ENCODE measurements around the gene ABCA7.

ABCA7 gene

GRCh38 chr19:1010586-1011510 lies 29.1 kb upstream of the ABCA7 start:
- H3K27ac ChIP-seq: no peak overlapping the region
- TF ChIP-seq ZFX (IDR thresholded peaks at IDR 0.05): no peak

GRCh38 chr19:1011831-1012333 lies 28.0 kb upstream of the ABCA7 start:
- TF ChIP-seq CTCF (conservative IDR thresholded peaks at IDR 0.05) (no peak), ZFX (IDR thresholded peaks at IDR 0.05) (no peak)
- no peak overlapping the region for H3K27ac ChIP-seq

DNA sequence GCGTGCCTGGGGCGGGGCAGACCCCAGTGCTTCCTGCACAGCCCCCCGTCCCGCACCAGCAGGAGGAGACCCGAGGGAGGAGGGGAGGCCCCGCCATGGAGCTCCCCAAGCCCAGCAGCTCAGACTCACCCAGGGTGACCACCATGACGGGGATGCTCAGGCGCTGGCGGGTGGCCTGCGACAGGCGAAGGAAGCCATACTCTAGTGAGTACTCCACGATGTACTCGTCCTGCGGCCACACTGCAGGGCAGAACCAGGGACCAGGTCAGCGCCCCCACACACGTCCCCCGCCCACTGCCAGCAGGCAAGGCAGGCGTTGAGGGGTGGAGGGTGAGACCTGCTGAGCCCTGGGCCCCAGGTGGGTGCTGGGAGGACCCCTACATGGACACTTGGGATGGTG lies 27.6 kb upstream of the ABCA7 start:
- no peak overlapping the region for H3K27ac ChIP-seq
- TF ChIP-seq CTCF (conservative IDR thresholded peaks at IDR 0.05): no peak
- TF ChIP-seq ZFX (IDR thresholded peaks at IDR 0.05): no peak

DNA sequence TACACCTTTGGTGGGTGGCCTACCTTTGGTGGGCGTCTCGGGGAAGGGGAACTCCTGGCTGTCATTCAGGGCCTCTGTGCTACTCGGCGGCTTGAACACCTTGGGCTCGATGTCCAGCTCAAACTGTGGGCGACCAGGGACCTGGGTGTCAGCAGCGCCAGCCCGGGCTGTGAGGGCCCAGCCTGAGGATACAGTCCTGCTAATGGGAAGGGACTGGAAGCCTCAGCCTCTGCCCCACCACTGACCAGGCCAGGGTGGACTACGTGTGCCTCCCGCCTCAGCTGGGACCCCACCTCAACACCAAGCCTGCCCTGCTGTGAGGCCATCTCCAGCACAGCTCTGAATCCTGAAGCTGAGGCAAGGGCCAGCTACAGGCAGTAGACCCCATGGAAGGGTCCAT lies 26.7 kb upstream of the ABCA7 start:
- TF ChIP-seq ZFX (IDR thresholded peaks at IDR 0.05) (no peak), CTCF (conservative IDR thresholded peaks at IDR 0.05) (no peak)
- no peak overlapping the region for H3K27ac ChIP-seq

DNA sequence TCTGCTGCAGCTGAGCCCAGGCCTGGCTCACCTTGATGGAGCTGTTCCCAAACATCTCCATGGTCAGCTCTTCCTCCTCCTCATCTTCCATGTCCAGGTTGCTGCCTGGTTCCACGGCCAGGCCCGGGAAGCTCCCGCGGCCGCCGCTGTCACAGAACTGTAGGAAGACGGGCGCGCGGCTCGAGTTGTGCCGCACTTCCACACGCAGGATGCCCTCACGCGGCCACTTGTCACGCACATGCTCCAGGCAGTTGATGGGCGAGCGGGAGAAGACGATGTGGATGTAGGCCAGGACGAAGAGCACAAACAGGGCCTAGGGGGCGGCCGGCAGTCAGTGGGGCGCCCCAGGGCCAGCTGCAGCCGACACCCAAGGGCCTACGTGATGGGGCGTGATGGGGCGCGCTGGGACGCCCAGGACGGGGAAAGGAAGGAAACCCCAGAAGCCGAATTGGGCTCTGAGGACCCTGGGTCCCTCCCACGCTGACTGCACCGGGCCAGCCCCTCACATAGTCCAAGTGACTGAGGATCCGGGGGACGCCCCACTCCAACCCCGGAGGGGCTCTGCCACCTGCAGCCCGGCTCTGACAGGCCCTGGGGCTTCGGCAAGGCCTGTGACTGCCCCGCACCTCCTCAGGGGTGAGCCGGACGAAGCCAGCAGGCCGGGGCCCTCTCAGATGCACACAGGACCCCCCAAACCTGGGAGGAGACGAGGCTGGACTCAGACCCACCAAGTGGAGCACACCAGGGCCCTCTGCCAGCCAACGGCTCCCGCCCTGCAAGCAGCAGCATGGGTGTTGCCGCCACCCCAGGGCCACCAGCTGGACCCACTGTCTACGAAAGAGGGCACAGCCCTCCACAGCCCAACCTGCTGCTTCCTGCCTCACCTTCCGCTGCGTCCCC lies 25.5 kb upstream of the ABCA7 start:
- TF ChIP-seq ZFX (IDR thresholded peaks at IDR 0.05): no peak
- TF ChIP-seq CTCF (conservative IDR thresholded peaks at IDR 0.05): no peak
- H3K27ac ChIP-seq: no peak overlapping the region

DNA sequence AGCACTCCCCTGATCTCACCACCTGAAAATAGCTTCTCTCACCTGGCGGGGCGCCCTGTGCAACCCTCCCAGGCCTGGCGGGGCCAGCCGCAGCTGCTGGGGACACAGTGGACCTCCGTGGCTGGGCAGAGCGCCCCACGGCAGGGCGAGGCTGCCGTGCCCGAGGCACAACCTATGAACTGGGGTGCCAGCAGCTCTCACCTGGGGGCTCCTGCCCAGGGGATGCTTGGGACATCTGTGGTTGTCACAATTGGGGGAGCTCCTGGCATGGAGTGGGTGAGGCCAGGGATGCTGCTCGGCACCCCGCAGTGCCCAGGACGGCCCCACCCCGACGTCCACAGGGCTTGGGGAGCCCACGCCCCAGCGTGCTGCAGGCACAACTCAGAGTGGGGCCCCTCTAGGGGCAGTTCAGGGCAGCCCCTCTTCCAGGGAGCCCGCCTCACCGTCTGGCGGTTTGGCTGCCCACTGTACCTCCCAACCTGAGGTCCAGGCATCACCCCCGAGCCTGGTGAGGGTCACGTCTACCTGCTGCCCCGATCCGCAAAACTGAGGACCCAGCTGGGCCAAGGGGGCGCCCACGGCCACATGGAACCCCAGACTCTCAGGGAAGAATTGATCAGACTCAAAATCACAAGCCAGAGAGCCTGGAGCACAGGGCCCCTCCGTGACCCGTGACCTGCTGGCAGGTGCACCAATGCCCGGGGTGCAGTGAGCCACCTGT lies 24.7 kb upstream of the ABCA7 start:
- no peak overlapping the region for H3K27ac ChIP-seq
- no peak for TF ChIP-seq ZFX (IDR thresholded peaks at IDR 0.05)
- no peak for TF ChIP-seq CTCF (conservative IDR thresholded peaks at IDR 0.05)
